ENCODE results near the gene TMEM61.
A peak's percentile ranks its signal among the peaks of the same experiment; 100 is the strongest.

Gene TMEM61

DNA sequence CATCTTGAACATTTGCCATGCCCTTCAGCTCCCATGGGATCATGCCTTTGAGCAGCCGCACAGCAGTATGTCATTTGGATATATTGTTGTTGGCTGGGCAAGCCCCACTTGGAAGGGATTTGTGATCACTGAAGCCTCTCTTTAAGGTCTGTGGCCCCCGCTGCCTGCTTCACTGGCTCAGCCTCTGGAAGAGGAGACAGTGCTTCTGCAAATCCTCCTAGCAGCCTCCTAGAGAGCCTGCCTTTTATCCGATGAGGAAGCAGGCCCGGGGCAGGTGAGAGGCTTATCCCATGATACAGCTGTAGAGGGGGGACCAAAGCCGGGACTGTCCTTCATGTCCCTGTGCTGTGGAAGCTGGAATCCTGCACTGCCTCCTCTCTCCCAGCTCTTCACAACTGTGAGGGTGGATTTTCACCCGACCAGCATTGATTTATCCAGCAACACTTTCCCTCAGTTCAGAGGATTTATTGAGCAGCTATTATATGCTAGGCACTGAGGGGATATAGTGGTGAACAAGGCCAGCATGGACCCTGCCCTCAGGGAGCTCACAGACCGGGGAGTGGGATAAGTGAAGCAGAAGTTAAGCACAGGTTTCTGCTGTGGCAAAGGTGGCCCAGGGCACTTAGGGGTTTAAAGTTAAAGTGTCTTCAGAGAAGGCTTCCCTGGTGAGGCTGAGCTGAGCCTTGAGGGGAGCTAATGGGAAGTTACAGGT, 3.9 kb downstream of the TMEM61 start:
- H3K4me3 ChIP-seq (replicated peaks in 1 of 2; ENCODE audit: low read depth in 2 of 2, low read length in 2 of 2) = no peak overlapping the region
- TF ChIP-seq, protein P1, sequence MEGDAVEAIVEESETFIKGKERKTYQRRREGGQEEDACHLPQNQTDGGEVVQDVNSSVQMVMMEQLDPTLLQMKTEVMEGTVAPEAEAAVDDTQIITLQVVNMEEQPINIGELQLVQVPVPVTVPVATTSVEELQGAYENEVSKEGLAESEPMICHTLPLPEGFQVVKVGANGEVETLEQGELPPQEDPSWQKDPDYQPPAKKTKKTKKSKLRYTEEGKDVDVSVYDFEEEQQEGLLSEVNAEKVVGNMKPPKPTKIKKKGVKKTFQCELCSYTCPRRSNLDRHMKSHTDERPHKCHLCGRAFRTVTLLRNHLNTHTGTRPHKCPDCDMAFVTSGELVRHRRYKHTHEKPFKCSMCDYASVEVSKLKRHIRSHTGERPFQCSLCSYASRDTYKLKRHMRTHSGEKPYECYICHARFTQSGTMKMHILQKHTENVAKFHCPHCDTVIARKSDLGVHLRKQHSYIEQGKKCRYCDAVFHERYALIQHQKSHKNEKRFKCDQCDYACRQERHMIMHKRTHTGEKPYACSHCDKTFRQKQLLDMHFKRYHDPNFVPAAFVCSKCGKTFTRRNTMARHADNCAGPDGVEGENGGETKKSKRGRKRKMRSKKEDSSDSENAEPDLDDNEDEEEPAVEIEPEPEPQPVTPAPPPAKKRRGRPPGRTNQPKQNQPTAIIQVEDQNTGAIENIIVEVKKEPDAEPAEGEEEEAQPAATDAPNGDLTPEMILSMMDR (IDR thresholded peaks at IDR 0.05; ENCODE audit: low read depth, low read length) = no peak
- DNase-seq (ENCODE audit: low read depth in 2 of 2) = no peak

DNA sequence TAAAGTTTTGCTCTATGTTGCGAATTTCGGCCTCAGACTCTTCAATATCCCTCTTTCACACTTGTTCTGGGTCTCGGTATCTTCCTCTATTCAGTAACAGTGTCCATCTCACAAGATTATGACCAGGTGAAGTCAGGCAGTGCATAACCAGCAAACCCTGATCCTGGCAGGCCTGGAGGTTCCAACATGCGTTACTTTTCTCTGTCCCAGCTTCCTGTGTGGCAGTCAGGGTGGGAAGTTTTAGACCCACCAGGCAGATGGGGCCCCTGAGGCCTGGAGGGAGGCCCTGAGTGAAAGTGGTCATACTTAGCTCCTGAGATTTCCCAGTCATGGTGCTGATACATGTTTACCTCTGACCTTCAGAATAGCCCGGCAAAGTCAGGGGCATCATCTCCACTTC, 5.1 kb downstream of the TMEM61 start:
- H3K4me3 ChIP-seq (replicated peaks in 1 of 2; ENCODE audit: low read depth in 2 of 2, low read length in 2 of 2) = no peak overlapping the region
- no peak for DNase-seq (ENCODE audit: low read depth in 2 of 2)
- TF ChIP-seq, protein P1 (IDR thresholded peaks at IDR 0.05; ENCODE audit: low read depth, low read length) = no peak

DNA sequence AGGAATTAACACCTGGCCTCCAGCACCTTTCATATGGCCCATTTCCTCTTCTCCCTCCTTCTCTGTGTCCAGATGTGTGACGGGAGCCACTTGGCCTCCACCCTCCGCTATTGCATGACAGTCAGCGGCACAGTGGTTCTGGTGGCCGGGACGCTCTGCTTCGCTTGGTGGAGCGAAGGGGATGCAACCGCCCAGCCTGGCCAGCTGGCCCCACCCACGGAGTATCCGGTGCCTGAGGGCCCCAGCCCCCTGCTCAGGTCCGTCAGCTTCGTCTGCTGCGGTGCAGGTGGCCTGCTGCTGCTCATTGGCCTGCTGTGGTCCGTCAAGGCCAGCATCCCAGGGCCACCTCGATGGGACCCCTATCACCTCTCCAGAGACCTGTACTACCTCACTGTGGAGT, 5.6 kb downstream of the TMEM61 start:
- TF ChIP-seq, protein P1 (IDR thresholded peaks at IDR 0.05; ENCODE audit: low read depth, low read length) = no peak
- no peak for DNase-seq (ENCODE audit: low read depth in 2 of 2)
- no peak overlapping the region for H3K4me3 ChIP-seq (replicated peaks in 1 of 2; ENCODE audit: low read depth in 2 of 2, low read length in 2 of 2)

DNA sequence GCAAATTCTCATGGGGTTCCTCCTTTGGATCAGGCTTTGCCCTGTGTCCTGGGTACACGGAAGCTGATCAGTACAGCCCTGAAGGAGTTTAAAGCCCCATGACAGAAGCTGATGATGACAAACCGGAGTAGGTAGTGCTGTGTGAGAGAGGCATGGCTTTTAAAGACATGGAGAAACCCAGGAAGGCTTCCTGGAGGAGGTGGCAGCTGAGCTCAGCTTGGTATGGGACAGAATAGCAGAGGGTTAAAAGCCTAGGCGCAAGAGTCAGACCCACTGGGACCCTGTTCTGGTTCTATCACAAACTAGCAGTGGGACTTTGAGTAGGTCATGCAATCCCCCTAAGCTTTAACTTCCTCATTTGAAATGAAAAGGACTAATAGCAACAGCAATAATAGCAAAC, 6.1 kb downstream of the TMEM61 start:
- H3K4me3 ChIP-seq (replicated peaks in 1 of 2; ENCODE audit: low read depth in 2 of 2, low read length in 2 of 2) = no peak overlapping the region
- DNase-seq (ENCODE audit: low read depth in 2 of 2) = no peak
- TF ChIP-seq, protein P1 (IDR thresholded peaks at IDR 0.05; ENCODE audit: low read depth, low read length) = no peak

DNA sequence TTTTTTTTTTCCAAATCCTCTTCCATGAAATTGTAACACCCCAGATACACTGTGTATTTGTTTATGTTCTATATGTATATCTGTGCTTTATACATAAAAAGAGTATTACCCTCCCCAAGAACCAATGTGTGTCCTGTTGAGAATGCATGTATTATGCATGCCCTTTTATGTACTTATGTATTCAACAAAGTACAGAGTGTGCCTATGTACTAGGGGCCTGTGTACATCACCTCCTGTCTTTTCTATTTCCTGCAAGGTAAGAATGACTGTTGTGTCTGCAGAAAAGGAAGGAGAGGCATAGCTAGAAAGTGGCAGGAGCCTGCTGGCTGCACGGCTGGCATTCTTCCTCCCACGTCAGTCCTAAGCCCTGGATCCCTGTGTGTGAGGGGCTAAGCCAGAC, 7.0 kb downstream of the TMEM61 start:
- H3K4me3 ChIP-seq (replicated peaks in 1 of 2; ENCODE audit: low read depth in 2 of 2, low read length in 2 of 2) = no peak overlapping the region
- TF ChIP-seq, protein P1 (IDR thresholded peaks at IDR 0.05; ENCODE audit: low read depth, low read length) = no peak
- DNase-seq (ENCODE audit: low read depth in 2 of 2) = no peak

DNA sequence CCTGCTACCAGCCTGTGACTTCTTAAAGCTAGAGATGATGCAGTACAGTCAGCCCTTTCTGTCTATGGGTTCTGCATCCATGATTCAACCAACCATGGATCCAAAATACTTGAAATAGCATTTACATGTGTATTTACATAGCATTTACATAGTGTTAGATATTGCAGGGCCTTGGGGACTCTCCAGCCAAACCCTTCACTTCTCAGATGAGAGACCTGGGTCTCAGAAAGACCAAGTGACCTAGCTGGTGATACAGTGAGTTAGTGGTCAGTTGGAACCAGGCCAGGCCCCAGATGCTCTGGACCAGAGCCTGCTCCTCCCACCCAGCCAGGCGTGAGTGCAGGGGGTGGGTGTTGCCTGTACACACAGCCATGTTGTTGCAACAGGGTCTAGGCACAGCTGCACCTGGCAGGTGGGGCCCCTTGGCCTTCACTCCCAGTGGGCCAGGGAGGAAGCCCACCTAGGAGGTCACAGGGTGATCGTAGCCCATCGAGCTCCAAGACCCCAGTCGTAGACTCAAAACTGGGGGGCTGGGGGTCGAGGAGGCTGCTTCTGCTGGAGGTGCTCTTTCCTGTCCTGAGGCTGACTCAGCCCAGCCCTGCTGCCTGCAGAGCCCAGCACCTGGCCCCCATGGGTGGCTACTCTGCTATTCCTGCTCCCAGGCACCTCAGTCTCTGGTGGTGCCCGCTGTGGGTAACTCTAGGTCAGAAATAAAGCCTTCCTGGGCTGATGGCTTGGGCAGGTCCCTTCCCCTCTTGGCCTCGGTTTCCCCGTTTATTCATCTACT, 7.7 kb downstream of the TMEM61 start:
- H3K4me3 ChIP-seq (replicated peaks in 1 of 2; ENCODE audit: low read depth in 2 of 2, low read length in 2 of 2) = no peak overlapping the region
- TF ChIP-seq, protein P1 (IDR thresholded peaks at IDR 0.05; ENCODE audit: low read depth, low read length) = no peak
- peak; percentile 36 to 55 for DNase-seq (ENCODE audit: low read depth in 2 of 2)
